Transverse colon (tissue), 3 donors: ENCODE data around the gene PTPN3.

ENCODE experiments used
- POLR2A ChIP-seq: fragments of 450-650 bp; IDR thresholded peaks from one replicate; pipeline ENCODE4 v1.6.1; 2016; ENCODE audit warnings: antibody characterized with exemption, mild to moderate bottlenecking, moderate library complexity
- TF ChIP-seq, protein P1 (sequence below), 5 experiments: fragments of 200-600 bp in 3 of 5; fragments of 450-650 bp in 2 of 5; sonication (generic) in 3 of 5; IDR thresholded peaks; 1 replicate in 2 of 5; 2 replicates in 3 of 5; pipeline ENCODE4 v1.5.1; 2016 to 2017; ENCODE audit warnings: antibody characterized with exemption in 5 of 5, inconsistent platforms in 3 of 5, mild to moderate bottlenecking in 2 of 5, moderate library complexity in 1 of 5

DNA sequence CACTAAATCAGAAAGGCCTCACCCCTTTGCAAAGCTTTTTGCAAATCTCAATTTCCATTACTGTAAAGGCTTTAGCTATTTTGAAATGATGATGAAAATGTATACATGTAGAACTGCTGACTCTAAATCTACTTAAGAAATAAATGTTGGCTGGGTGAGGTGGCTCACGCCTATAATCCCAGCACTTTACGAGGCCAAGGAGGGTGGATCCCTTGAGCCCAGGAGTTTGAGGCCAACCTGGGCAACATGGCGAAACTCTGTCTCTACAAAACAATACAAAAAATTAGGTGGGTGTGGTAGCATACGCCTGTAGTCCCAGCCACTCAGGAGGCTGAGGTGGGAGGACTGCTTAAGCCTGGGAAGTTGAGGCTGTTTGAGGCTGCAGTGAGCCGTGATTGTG is 64.6 kb downstream of the PTPN3 start:
- TF ChIP-seq, protein P1, sequence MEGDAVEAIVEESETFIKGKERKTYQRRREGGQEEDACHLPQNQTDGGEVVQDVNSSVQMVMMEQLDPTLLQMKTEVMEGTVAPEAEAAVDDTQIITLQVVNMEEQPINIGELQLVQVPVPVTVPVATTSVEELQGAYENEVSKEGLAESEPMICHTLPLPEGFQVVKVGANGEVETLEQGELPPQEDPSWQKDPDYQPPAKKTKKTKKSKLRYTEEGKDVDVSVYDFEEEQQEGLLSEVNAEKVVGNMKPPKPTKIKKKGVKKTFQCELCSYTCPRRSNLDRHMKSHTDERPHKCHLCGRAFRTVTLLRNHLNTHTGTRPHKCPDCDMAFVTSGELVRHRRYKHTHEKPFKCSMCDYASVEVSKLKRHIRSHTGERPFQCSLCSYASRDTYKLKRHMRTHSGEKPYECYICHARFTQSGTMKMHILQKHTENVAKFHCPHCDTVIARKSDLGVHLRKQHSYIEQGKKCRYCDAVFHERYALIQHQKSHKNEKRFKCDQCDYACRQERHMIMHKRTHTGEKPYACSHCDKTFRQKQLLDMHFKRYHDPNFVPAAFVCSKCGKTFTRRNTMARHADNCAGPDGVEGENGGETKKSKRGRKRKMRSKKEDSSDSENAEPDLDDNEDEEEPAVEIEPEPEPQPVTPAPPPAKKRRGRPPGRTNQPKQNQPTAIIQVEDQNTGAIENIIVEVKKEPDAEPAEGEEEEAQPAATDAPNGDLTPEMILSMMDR (IDR thresholded peaks at IDR 0.05): no peak
- no peak for TF ChIP-seq POLR2A
